ENCODE results near the gene CLRN2.
"Not testable (repeated sequence)": the region's sequence is repeated elsewhere in the genome, so short reads cannot be mapped to it uniquely, and the experiment has no call there.

CLRN2 gene

GRCh38 chr4:17546222-17546621 lies 31.3 kb downstream of the CLRN2 start:
- no peak for FAIRE-seq

DNA sequence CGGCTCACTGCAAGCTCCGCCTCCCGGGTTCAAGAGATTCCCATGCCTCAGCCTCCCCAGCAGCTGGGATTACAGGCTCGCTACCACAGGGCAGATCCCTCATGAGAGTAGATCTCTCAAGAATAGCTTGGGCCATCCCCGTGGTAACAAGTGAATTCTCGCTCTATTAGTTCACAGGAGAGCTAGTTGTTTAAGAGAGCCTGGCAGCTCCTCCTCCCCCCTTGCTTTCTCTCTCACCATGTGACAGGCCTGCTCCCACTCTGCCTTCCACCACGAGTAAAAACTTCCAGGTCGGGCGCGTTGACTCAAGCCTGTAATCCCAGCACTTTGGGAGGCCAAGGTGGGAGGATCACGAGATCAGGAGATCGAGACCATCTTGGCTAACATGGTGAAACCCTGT lies 31.7 kb downstream of the CLRN2 start:
- no peak for FAIRE-seq

DNA sequence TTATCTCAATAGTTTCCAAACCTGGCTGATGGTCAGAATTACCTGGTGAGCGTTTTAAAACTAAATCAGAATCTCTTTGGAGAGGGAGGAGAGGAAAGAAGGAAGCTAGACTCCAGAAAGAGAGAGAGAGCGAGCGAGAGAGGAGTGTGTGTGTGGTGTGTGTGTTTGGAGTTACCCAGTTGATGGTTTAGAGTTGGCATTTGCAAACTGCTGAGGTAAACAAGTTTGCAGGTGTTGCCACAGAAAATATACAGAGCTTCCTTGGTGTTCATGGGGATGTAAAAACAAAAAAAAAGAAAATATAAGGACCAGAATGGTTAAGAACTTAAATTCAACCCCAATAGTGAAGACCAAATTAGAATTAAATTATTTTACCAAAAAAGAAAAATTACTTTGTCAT lies 35.6 kb downstream of the CLRN2 start:
- FAIRE-seq: no peak

DNA sequence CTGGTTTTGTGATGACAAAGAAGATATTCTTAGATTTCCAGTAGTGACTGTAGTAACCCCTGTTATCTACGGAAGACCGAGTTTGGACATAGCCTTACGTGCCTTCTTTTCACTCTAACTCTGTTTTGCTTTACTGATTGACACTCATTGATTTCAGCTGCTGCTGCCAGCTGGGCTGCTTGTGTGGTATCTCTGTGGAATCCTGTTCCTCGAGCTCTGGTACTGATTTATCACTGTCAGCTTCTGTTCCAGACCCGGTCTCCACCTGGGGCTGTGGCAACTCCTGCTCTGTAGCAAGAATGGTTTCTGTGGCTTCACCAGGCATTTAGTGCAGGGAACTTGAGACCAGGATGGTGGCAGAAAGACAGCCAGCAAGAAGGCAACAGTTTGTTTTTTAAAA lies 37.5 kb downstream of the CLRN2 start:
- no peak for FAIRE-seq

- no peak for FAIRE-seq
Measured at GRCh38 chr4:17554568-17554967, 39.6 kb downstream of the CLRN2 start.

- FAIRE-seq: no peak
Measured at GRCh38 chr4:17556498-17556897, 41.5 kb downstream of the CLRN2 start.

- FAIRE-seq: no peak
Measured at GRCh38 chr4:17557880-17558279, 42.9 kb downstream of the CLRN2 start.

DNA sequence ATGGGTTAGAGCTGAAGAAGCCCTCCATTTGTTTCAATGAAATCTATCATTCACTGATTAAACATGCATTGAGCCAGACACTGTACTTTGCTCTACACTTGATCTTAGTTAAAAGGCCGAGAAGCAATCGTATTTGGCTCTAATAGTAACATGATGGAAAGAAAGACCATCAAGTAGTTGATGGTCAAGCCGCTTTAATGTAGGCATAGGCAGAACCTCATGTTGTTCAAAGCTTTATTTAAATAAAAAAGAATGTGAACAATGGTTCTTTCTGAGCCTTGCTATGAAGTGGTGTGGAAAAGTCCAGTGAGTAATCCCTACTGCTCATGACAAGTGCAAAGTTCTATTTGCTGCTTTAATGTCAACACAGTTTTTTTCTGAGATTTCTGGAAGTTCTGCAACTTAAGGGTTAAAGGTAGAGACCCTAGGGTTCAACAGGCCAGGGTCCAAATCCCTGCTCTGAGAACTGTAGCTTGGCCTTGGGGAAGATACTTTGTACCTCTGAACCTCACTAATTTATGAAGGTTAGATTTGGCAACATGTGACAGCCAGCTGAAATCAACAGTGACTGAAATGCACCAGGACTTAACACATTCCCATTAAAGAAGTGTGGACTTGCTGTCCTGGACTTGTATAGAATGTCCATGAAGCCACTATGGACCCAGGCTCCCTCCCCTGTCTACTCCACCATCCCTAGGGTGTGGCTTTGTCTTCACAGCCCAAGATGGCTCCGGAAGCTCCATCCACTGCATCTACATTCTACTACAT lies 44.2 kb downstream of the CLRN2 start:
- no peak for FAIRE-seq

DNA sequence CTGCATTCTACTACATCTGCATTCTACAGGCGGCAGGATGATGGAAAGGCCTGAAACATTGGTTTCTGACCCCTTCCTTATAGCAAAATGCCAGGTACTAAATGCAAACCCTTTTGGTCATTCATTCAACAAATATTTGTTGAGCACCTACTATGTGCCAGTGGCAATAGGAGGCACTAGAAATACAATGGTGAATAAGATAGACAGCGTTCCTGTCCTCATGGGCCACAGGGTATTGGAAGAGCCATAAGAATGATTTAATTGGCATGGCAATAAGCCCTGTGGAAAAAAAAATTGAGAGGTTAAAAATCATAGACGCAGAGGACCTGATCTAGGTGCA lies 44.7 kb downstream of the CLRN2 start:
- FAIRE-seq: no peak

DNA sequence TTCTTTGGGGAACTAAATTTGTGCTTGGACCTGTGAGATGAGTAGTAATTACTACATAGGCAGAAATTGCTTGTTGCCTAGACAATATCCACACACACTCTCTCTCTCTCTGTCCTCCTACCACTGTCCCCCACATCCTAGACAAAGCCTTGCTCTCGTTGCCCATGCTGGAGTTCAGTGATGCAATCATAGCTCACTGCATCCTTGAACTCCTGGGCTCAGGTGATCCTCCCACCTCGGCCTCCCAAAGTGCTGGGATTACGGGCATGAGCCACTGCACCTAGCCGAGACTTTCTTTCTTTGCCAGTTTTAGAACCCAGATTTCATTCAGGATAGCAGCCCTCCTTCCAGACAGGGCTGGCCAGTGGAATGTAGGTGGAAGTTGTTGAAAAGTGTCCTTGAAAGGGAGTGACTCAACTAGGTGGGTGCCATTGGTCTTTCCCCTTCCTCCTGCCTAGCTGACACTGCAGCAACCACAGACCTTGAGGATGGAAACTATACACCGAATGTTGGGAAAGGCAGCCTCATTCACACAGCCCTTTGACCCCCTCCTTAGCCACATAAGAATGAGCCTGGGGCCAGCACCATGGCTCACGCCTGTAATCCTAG lies 45.2 kb downstream of the CLRN2 start:
- no peak for FAIRE-seq

DNA sequence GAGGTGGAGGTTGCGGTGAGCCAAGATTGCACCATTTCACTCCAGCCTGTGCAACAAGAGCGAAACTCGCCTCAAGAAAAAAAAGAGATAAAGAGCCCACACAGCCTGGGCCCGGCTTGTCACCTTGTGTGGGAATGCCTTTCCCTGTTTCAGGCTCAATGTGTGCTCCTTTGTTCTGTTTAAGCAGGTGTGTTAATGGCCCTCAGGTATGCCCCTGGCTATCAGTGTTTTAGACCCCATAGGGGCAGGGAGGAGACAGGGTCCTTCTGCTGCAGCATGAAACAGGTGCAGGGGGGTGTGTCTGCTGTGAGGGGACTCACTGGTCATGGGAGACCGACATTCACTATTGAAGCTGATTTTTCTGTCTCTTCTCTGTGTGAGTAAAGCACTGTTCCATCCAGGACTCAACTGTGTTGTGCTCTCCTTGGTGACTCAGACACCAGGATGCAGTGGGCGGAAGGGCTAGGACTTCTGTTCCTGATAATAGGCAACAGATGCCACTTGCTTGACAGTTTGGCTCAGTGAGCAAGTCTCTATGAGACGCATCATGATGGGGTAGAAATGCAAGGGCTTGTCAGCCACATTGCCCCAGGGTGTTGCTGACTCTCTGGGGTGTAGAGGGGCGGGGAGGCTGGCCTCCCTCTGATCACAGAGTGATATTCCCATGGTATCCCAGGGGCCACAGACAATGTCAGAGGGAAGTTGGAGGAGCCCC lies 46.4 kb downstream of the CLRN2 start:
- no peak for FAIRE-seq

GRCh38 chr4:17562157-17562556 lies 47.2 kb downstream of the CLRN2 start:
- FAIRE-seq: no peak

DNA sequence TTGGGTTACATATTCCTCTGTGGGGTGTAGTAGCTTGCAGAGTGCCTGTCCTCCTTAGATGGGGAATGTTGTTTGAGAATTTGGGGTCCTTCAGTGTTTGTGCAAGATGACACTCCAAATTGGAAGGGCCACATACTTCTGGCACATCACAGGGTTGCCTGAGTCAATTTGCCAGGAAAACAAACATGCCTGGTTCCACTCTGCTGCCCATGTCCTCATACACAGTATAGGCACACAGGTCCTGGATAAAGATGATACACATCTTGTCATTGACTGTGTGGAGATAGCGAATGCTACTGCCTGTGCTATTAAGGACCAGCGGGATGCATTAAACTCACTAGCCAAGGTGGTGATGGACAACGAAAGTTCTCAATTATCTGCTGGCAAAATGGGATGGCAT lies 50.9 kb downstream of the CLRN2 start:
- no peak for FAIRE-seq

DNA sequence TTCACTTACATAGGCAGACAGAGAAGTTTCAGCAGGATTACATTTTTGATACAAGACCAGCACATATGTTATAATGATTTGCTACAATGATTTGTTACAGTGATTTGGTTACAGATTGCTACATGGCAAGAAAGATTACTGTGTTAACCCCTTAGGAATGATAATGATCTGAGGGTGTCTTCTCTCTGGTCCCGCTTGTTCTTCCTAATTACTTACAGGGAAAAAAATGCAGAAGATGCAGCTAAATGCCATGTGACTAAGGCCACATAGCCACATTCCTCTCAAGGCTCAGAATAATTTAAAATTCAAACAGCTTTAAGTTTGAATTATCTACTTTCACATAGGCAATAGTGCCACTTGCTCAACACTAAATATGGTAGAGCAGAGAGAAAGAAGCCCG lies 52.3 kb downstream of the CLRN2 start:
- FAIRE-seq: no peak

DNA sequence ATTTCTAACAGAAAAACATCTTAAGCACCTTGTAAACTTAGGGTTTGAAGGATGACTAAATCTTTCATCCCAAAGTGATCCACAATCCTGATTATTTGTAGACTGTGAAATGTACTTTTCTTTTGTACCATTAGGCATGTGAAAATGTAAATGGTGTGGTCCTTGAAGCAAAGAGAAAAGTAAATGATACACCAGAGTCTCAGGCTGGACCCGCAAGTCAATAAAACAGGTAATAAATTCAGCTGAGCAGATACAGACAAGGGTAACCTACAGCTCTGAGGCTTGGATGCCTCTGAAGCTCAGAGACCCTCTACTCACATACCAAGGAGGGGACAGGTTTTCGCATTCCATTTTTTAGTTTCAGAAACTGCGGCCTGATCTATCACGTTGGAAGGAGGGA lies 59.2 kb downstream of the CLRN2 start:
- FAIRE-seq: no peak

GRCh38 chr4:17575177-17575576 lies 60.2 kb downstream of the CLRN2 start:
- not testable (repeated sequence) for FAIRE-seq

All from endometrium (tissue), 2 donors.